Ishikawa (cell line): ENCODE measurements around the gene PIP4K2A.

Source experiments
- CEBPB ChIP-seq: IDR thresholded peaks from 2 replicates; pipeline ENCODE4 v1.6.1; 2012
- CREB1 ChIP-seq: IDR thresholded peaks from 2 replicates; pipeline ENCODE4 v1.6.1; 2012; ENCODE audit warnings: low read depth
- EGR1 ChIP-seq: IDR thresholded peaks from 2 replicates; pipeline ENCODE4 v1.6.1; 2012
- EP300 ChIP-seq: IDR thresholded peaks from 2 replicates; pipeline ENCODE4 v1.6.1; 2012; ENCODE audit warnings: borderline replicate concordance
- FOXM1 ChIP-seq: IDR thresholded peaks from 2 replicates; pipeline ENCODE4 v1.6.1; 2012; ENCODE audit warnings: low read depth, borderline replicate concordance
- MAX ChIP-seq: IDR thresholded peaks from 2 replicates; pipeline ENCODE4 v1.6.1; 2012
- NFIC ChIP-seq: IDR thresholded peaks from 2 replicates; pipeline ENCODE4 v1.6.1; 2012
- RAD21 ChIP-seq: IDR thresholded peaks from 2 replicates; pipeline ENCODE4 v1.6.1; 2012; ENCODE audit warnings: low read depth
- REST ChIP-seq: IDR thresholded peaks from 2 replicates; pipeline ENCODE4 v1.6.1; 2012; ENCODE audit warnings: low read depth, mild to moderate bottlenecking
- TAF1 ChIP-seq: IDR thresholded peaks from 2 replicates; pipeline ENCODE4 v1.6.1; 2012; ENCODE audit warnings: low read depth, mild to moderate bottlenecking
- TCF12 ChIP-seq: IDR thresholded peaks from 2 replicates; pipeline ENCODE4 v1.6.1; 2012; ENCODE audit warnings: low read depth
- TEAD4 ChIP-seq: IDR thresholded peaks from 2 replicates; pipeline ENCODE4 v1.6.1; 2012
- USF1 ChIP-seq: IDR thresholded peaks from 2 replicates; pipeline ENCODE4 v1.6.1; 2012
- YY1 ChIP-seq: IDR thresholded peaks from 2 replicates; pipeline ENCODE4 v1.6.1; 2012; ENCODE audit warnings: low read depth

GRCh38 chr10:22638863-22639262 is 75.5 kb downstream of the PIP4K2A start:
- TF ChIP-seq CEBPB (no peak), CREB1 (no peak), MAX (no peak), TCF12 (no peak), EP300 (no peak), RAD21 (no peak), YY1 (no peak), USF1 (no peak), TAF1 (no peak), REST (no peak), NFIC (no peak), EGR1 (no peak), TEAD4 (no peak), FOXM1 (no peak)
